ENCODE measurements around the gene LRP1B. TPM values are rescaled to one million over a fixed set of nuclear protein-coding genes. Genes with fewer than 3 reads are reported as not detected.
"Not testable (repeated sequence)": the region's sequence is repeated elsewhere in the genome, so short reads cannot be mapped to it uniquely, and the experiment has no call there.

LRP1B gene
- total RNA-seq, 4 donors from 2014 or later: 0.42 to 0.71 (median 0.65) TPM

DNA sequence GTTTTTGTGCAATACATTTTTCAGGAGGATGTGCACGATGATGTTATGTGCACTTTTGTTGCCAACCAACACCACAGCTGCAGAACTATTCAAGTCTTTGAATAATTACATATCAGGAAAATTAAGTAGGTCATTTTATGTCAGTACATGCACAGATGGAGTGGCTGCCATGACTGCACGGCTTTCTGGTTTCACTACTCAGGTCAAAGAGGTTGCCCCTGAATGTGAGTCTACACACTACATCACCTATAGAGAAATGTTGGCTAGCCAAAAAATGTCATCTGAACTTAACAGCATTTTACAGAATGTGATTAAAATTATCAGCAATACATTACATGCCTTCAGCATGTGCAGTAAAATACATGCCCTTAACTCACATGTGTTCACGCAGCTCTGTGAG lies 1713.3 kb downstream of the LRP1B start:
- no peak for DNase-seq (ENCODE audit: extremely low spot score)
- intact Hi-C loops (cut with DNase I): no loop called here
- Histone ChIP-seq H3K36me3 (no peaks in the 10 kb centered on the region), H3K4me1 (no peaks in the 10 kb centered on the region), H3K9me3 (no peaks in the 10 kb centered on the region), H3K4me3 (no peak overlapping the region), H3K27ac (replicated peaks in 1 of 4) (no peak overlapping the region), H3K27me3 (no peaks in the 10 kb centered on the region)
- WGBS: 85% methylated on average over 3 of the region's 3 CpGs
- TF ChIP-seq EP300 (IDR thresholded peaks at IDR 0.05): no peak
- no peak for TF ChIP-seq POLR2AphosphoS5 (IDR thresholded peaks at IDR 0.05)
- TF ChIP-seq, protein P1, sequence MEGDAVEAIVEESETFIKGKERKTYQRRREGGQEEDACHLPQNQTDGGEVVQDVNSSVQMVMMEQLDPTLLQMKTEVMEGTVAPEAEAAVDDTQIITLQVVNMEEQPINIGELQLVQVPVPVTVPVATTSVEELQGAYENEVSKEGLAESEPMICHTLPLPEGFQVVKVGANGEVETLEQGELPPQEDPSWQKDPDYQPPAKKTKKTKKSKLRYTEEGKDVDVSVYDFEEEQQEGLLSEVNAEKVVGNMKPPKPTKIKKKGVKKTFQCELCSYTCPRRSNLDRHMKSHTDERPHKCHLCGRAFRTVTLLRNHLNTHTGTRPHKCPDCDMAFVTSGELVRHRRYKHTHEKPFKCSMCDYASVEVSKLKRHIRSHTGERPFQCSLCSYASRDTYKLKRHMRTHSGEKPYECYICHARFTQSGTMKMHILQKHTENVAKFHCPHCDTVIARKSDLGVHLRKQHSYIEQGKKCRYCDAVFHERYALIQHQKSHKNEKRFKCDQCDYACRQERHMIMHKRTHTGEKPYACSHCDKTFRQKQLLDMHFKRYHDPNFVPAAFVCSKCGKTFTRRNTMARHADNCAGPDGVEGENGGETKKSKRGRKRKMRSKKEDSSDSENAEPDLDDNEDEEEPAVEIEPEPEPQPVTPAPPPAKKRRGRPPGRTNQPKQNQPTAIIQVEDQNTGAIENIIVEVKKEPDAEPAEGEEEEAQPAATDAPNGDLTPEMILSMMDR (IDR thresholded peaks at IDR 0.05): no peak
- no peak for TF ChIP-seq POLR2A (IDR thresholded peaks at IDR 0.05; ENCODE audit: low read depth)

DNA sequence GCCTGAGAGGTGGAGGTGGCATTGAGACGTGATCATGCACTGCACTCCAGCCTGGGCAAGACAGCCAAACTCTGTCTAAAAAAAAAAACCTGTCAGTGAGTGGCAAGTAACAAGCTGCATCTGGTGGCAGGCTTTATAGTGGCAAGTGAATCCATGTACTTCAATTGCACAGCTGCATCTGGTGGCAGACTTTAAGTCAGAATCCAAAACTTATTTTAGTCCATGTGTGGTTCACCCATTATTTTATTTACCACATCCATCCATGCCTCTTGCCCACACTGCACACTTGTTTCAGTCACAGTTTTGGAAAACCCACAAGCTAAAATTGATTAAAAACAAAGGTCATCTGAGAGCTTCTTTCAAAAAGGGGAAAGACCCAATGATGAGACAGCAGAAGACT lies 1714.2 kb downstream of the LRP1B start:
- no peaks in the 10 kb centered on the region for H3K27me3 ChIP-seq
- H3K9me3 ChIP-seq: no peaks in the 10 kb centered on the region
- TF ChIP-seq POLR2AphosphoS5 (IDR thresholded peaks at IDR 0.05) (no peak), POLR2A (IDR thresholded peaks at IDR 0.05; ENCODE audit: low read depth) (no peak), EP300 (IDR thresholded peaks at IDR 0.05) (no peak)
- TF ChIP-seq, protein P1 (IDR thresholded peaks at IDR 0.05): no peak
- intact Hi-C loops (cut with DNase I): no loop called here
- DNase-seq (ENCODE audit: extremely low spot score): no peak
- no peaks in the 10 kb centered on the region for H3K36me3 ChIP-seq
- H3K4me3 ChIP-seq: no peak overlapping the region
- no peak overlapping the region for H3K27ac ChIP-seq (replicated peaks in 1 of 4)
- 83% methylated on average over 1 of the region's 1 CpG for WGBS
- H3K4me1 ChIP-seq: no peaks in the 10 kb centered on the region

DNA sequence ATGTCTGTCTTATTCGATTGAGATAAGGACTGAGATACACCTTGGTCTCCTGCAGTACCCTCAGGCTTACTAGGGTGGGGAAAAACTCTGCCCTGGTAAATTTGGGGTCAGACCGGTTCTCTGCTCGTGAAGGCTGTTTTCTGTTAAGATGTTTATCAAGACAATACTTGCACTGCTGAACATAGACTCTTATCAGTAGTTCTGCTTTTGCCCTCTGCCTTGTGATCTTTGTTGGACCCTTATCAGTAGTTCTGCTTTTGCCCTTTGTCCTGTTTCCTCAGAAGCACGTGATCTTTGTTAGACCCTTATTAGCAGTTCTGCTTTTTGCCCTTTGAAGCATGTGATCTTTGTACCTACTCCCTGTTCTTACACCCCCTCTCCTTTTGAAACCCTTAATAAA lies 1715.8 kb downstream of the LRP1B start:
- H3K4me1 ChIP-seq; H3K36me3 ChIP-seq; intact Hi-C loops (cut with DNase I); H3K27me3 ChIP-seq; DNase-seq (ENCODE audit: extremely low spot score); H3K9me3 ChIP-seq; H3K4me3 ChIP-seq; H3K27ac ChIP-seq (replicated peaks in 1 of 4): not testable (repeated sequence)
- WGBS: 76% methylated on average over 4 of the region's 4 CpGs

DNA sequence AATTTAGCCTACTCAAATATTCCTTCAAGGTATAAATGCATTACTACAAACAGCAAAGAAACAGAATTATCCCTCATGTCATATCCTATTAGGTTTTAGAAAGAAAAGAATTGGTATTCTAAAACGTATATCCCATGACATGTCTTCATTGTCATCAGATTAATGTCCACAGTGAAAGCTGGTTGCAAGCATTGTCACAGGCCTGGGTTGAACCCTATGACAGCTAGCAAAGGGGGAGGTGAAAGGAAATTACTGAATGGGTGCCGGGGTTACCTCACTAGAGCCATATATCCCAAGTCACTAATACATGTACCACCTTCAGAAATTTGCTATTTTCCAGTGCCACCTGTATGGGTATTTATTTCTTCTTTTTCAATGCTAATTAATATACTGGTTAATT lies 1720.1 kb downstream of the LRP1B start:
- Histone ChIP-seq H3K4me1 (no peaks in the 10 kb centered on the region), H3K36me3 (no peaks in the 10 kb centered on the region), H3K27ac (replicated peaks in 1 of 4) (no peak overlapping the region), H3K4me3 (no peak overlapping the region), H3K27me3 (no peaks in the 10 kb centered on the region), H3K9me3 (no peaks in the 10 kb centered on the region)
- no peak for DNase-seq (ENCODE audit: extremely low spot score)
- intact Hi-C loops (cut with DNase I): no loop called here
- TF ChIP-seq, protein P1 (IDR thresholded peaks at IDR 0.05): no peak
- TF ChIP-seq POLR2A (IDR thresholded peaks at IDR 0.05; ENCODE audit: low read depth): no peak
- no peak for TF ChIP-seq EP300 (IDR thresholded peaks at IDR 0.05)
- TF ChIP-seq POLR2AphosphoS5 (IDR thresholded peaks at IDR 0.05): no peak
- WGBS: 86% methylated on average over 2 of the region's 2 CpGs

DNA sequence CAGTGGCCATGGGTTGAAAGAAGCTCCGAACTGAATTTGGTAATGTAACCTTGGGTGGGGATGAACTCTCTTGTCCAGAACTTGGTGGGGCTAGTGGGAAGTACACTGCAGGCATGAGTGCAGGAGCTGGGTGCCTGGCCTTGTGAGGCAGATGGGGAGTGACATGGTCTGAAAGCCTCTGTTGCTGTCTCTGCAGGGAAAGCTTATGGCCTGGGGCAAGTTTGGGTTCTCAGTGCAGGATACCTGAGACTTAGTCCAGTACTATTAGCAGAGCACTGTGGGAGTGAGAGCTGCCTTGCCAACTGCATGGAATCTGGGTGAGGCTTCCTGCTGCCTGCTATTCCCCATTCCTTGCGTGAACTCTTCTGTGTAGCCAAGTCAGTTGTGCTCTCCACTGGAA lies 1729.8 kb downstream of the LRP1B start:
- H3K27me3 ChIP-seq: no peaks in the 10 kb centered on the region
- no peak for DNase-seq (ENCODE audit: extremely low spot score)
- H3K9me3 ChIP-seq: peaks cover 0 to 10% (median 4%) of the 10 kb centered on the region in 4 donors
- no peak overlapping the region for H3K4me3 ChIP-seq
- TF ChIP-seq POLR2AphosphoS5 (IDR thresholded peaks at IDR 0.05) (no peak), POLR2A (IDR thresholded peaks at IDR 0.05; ENCODE audit: low read depth) (no peak), EP300 (IDR thresholded peaks at IDR 0.05) (no peak)
- TF ChIP-seq, protein P1 (IDR thresholded peaks at IDR 0.05): no peak
- H3K4me1 ChIP-seq: no peaks in the 10 kb centered on the region
- H3K36me3 ChIP-seq: no peaks in the 10 kb centered on the region
- intact Hi-C loops (cut with DNase I): no loop called here
- WGBS: 83% methylated on average over 2 of the region's 2 CpGs
- no peak overlapping the region for H3K27ac ChIP-seq (replicated peaks in 1 of 4)

Data from esophagus muscularis mucosa (tissue), 4 donors.